Liver (tissue), 9 donors: ENCODE measurements around the gene DZIP3. TPM values are rescaled to one million over a fixed set of nuclear protein-coding genes. Genes with fewer than 3 reads are reported as not detected.

ENCODE experiments used
- DNase-seq: peaks from one replicate; pipeline ENCODE4 v3.0.0-alpha.2; 2017; ENCODE audit warnings: low spot score
- H3K27ac ChIP-seq, 2 donors: one replicate each; pipeline ENCODE4 v1.7.0; 2013; ENCODE audit warnings: inconsistent platforms in 2 of 2, low read length in 2 of 2, control low read depth in 1 of 2, low read depth in 1 of 2, mild to moderate bottlenecking in 1 of 2
- H3K27me3 ChIP-seq, 4 donors: one replicate each; pipeline versions ENCODE4 v1.6.1 to v1.7.0; 2013; ENCODE audit warnings: low read length in 3 of 4, inconsistent platforms in 1 of 4, mild to moderate bottlenecking in 1 of 4, moderate library complexity in 1 of 4; ENCODE audit not compliant: control insufficient read depth in 4 of 4, insufficient read depth in 4 of 4
- H3K36me3 ChIP-seq, 4 donors: one replicate each; pipeline versions ENCODE4 v1.6.1 to v1.7.0; 2013; ENCODE audit warnings: low read length in 3 of 4, mild to moderate bottlenecking in 3 of 4, low read depth in 1 of 4, moderate library complexity in 1 of 4; ENCODE audit not compliant: control insufficient read depth in 4 of 4, insufficient read depth in 3 of 4
- H3K4me1 ChIP-seq, 4 donors: one replicate each; pipeline versions ENCODE4 v1.6.1 to v1.7.0; 2013; ENCODE audit warnings: low read length in 3 of 4, mild to moderate bottlenecking in 3 of 4, moderate library complexity in 1 of 4; ENCODE audit not compliant: control insufficient read depth in 4 of 4, insufficient read depth in 4 of 4
- H3K4me3 ChIP-seq, 3 donors: one replicate each; pipeline versions ENCODE4 v1.6.1 to v1.7.0; 2013; ENCODE audit warnings: low read length in 3 of 3, control low read depth in 1 of 3, low read depth in 1 of 3, mild to moderate bottlenecking in 1 of 3
- H3K9ac ChIP-seq, 2 donors: one replicate each; pipeline ENCODE4 v1.7.0; 2013; ENCODE audit warnings: low read length in 2 of 2, mild to moderate bottlenecking in 2 of 2, moderate library complexity in 2 of 2, control low read depth in 1 of 2, low read depth in 1 of 2
- H3K9me3 ChIP-seq, 4 donors: one replicate each; pipeline versions ENCODE4 v1.6.1 to v1.7.0; 2013; ENCODE audit warnings: low read length in 3 of 4; ENCODE audit not compliant: control insufficient read depth in 4 of 4
- ATF3 ChIP-seq: IDR thresholded peaks from 2 replicates; pipeline ENCODE4 v1.6.1; 2016; ENCODE audit warnings: antibody characterized with exemption
- EGR1 ChIP-seq, 2 donors: IDR thresholded peaks; 2 replicates each; pipeline ENCODE4 v1.6.1; 2016 to 2018; ENCODE audit warnings: antibody characterized with exemption in 2 of 2, low read depth in 2 of 2
- FOXA1 ChIP-seq: IDR thresholded peaks from 2 replicates; pipeline ENCODE4 v1.6.1; 2016; ENCODE audit warnings: antibody characterized with exemption
- FOXA2 ChIP-seq: IDR thresholded peaks from 2 replicates; pipeline ENCODE4 v1.6.1; 2016; ENCODE audit warnings: antibody characterized with exemption
- GABPA ChIP-seq, 2 donors: IDR thresholded peaks in 1 of 2; conservative IDR thresholded peaks in 1 of 2; 2 replicates each; pipeline ENCODE4 v1.6.1; 2016; ENCODE audit warnings: antibody characterized with exemption in 2 of 2, mild to moderate bottlenecking in 1 of 2, moderate library complexity in 1 of 2
- HNF4A ChIP-seq, 2 donors: conservative IDR thresholded peaks; 2 replicates each; pipeline ENCODE4 v1.6.1; 2016; ENCODE audit warnings: antibody characterized with exemption in 2 of 2, mild to moderate bottlenecking in 2 of 2
- HNF4G ChIP-seq: IDR thresholded peaks from 2 replicates; pipeline ENCODE4 v1.6.1; 2016; ENCODE audit warnings: antibody characterized with exemption
- JUND ChIP-seq, 2 donors: IDR thresholded peaks; 2 replicates each; pipeline ENCODE4 v1.6.1; 2016; ENCODE audit warnings: antibody characterized with exemption in 2 of 2
- MAX ChIP-seq: IDR thresholded peaks from 2 replicates; pipeline ENCODE4 v1.6.1; 2016; ENCODE audit warnings: antibody characterized with exemption
- NR2F2 ChIP-seq: IDR thresholded peaks from 2 replicates; pipeline ENCODE4 v1.6.1; 2016; ENCODE audit warnings: antibody characterized with exemption
- RAD21 ChIP-seq, 2 donors: IDR thresholded peaks; 2 replicates each; pipeline ENCODE4 v1.6.1; 2016; ENCODE audit warnings: antibody characterized with exemption in 2 of 2, mild to moderate bottlenecking in 2 of 2
- REST ChIP-seq: IDR thresholded peaks from 2 replicates; pipeline ENCODE4 v1.6.1; 2016; ENCODE audit warnings: antibody characterized with exemption, mild to moderate bottlenecking
- RXRA ChIP-seq, 2 donors: IDR thresholded peaks; 2 replicates each; pipeline ENCODE4 v1.6.1; 2017 to 2018; ENCODE audit warnings: antibody characterized with exemption in 2 of 2, mild to moderate bottlenecking in 1 of 2
- SP1 ChIP-seq: IDR thresholded peaks from 2 replicates; pipeline ENCODE4 v1.6.1; 2018; ENCODE audit warnings: antibody characterized with exemption, mild to moderate bottlenecking
- TAF1 ChIP-seq: conservative IDR thresholded peaks from 2 replicates; pipeline ENCODE4 v1.6.1; 2016; ENCODE audit warnings: antibody characterized with exemption, mild to moderate bottlenecking
- YY1 ChIP-seq: IDR thresholded peaks from 2 replicates; pipeline ENCODE4 v1.6.1; 2016; ENCODE audit warnings: antibody characterized with exemption, mild to moderate bottlenecking
- WGBS: extraction: QIAGEN DNeasy Blood & Tissue Kit; methylation state at CpG from one replicate; pipeline ENCODE4 v1.1.7; 2013; 5-methylcytosine and 5-hydroxymethylcytosine counted together
- polyA plus RNA-seq, 2 donors: library from polyadenylated mRNA; stranded (reverse) in 1 of 2; unstranded in 1 of 2; fragments of 200-250 nt in 1 of 2; fragments of >200 nt in 1 of 2; fragmentation: Nextera tagmentation in 1 of 2; extraction: Ambion mirVana in 1 of 2; gene quantifications; one replicate each; pipeline versions ENCODE4 v1.2.1 to v1.2.3, GENCODE V29; 2013 to 2015
- total RNA-seq, 2 donors: library from RNA; depleted of rRNA; stranded (reverse); fragments of >200 nt; gene quantifications; one replicate each; pipeline ENCODE4 v1.2.3, GENCODE V29; 2014
- TF ChIP-seq, protein P1 (sequence below): fragments of 150-350 bp; IDR thresholded peaks from 2 replicates; pipeline ENCODE4 v1.5.1; 2017; ENCODE audit warnings: improper control_type of control experiment, low read depth, low read length; ENCODE audit not compliant: missing input control
- donor health status: healthy.
- donor health status: healthy.
- donor health status: healthy.
- donor health status: healthy.
- donor health status: healthy.

The DZIP3 gene
- total and polyA plus RNA-seq, 4 donors: 1.0 to 13.9 (median 2.7) TPM

DNA sequence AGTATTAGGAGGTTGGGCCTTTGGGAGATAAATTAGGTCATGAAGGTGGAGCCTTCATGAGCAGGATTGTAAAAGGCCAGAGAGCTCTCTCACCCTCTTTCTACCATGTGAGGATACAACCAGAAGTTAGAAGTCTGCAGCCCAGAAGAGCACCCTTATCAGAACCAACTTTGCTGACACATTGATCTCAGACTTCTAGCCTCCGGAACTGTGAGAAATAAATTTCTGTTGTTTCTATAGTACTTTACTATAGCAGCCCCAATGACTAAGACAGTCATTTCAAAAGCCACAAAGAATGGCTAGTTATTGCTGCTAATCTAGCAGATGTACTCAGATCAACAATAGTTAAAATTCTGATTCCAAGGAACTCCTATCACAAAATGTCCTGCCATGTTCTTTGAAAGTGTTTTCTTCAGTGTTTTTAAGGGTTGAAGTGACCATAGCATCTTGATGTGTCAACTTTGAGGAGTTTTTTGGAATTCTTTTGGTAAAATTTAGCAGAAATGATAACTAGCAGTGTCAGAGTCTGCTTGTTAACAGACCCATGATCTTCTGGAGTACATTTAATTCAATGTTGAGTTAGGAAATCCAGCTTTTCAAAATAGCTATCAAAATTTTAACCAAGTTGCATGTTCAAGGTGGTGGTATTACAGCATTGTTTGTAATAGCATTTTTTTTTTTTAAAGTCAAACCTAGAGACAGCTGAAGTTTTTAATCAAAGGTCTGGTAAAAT is 10.3 kb downstream of the DZIP3 start:
- no peak for TF ChIP-seq YY1
- TF ChIP-seq HNF4G: no peak
- Histone ChIP-seq H3K27me3 (no peaks in the 10 kb centered on the region), H3K4me3 (no peak overlapping the region), H3K36me3 (no peaks in the 10 kb centered on the region), H3K9ac (no peak overlapping the region), H3K27ac (no peak overlapping the region), H3K4me1 (peaks cover 0 to 2% (median 0%) of the 10 kb centered on the region in 4 donors), H3K9me3 (no peaks in the 10 kb centered on the region)
- DNase-seq: no peak
- 93% methylated on average over 1 of the region's 1 CpG for WGBS

DNA sequence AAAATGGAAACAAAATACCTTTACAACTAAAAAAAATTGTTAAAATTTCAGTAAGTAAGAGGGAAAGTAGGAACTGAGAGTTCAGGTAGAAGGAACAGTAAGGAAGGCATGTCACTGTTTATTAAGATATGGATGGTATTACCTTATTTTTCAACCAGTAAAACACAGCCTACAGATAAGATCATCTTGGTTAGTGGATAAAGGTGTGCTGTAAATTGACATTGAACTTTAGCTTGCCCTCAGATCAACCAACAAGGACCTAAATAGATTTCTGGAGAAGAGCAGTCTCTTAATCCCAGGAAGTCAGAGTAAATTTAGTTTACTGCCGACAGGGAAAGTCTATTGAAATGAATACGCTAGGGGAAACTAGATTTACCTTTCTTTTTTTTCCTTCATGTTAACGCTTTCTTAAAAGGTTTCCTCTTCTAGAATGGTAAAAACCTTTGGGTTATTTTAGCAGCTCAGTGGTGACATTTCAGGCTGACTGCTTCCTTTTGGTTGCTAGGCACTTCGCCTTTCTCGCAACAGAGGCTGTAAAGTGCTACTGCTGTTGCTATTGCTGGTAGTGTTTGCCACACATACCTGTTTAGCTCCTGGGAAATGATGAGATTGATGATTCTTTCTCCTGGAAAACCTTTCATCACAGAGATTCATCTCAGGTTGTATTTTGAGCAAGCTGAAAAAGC is 12.9 kb downstream of the DZIP3 start:
- DNase-seq: no peak
- H3K4me3 ChIP-seq: no peak overlapping the region
- no peaks in the 10 kb centered on the region for H3K27me3 ChIP-seq
- H3K9ac ChIP-seq: no peak overlapping the region
- TF ChIP-seq YY1 (no peak), ATF3 (no peak), SP1 (no peak), MAX (no peak), FOXA2 (no peak), JUND (IDR thresholded peaks at IDR 0.05) (no peak), HNF4G (no peak), GABPA (IDR thresholded peaks at IDR 0.05 in 1 of 2, conservative IDR thresholded peaks at IDR 0.05 in 1 of 2) (no peak), REST (no peak), HNF4A (conservative IDR thresholded peaks at IDR 0.05) (no peak), FOXA1 (no peak), RXRA (IDR thresholded peaks at IDR 0.05) (no peak), TAF1 (no peak), EGR1 (IDR thresholded peaks at IDR 0.05; ENCODE audit: low read depth in 2 of 2) (no peak), RAD21 (IDR thresholded peaks at IDR 0.05) (no peak), NR2F2 (no peak)
- TF ChIP-seq, protein P1, sequence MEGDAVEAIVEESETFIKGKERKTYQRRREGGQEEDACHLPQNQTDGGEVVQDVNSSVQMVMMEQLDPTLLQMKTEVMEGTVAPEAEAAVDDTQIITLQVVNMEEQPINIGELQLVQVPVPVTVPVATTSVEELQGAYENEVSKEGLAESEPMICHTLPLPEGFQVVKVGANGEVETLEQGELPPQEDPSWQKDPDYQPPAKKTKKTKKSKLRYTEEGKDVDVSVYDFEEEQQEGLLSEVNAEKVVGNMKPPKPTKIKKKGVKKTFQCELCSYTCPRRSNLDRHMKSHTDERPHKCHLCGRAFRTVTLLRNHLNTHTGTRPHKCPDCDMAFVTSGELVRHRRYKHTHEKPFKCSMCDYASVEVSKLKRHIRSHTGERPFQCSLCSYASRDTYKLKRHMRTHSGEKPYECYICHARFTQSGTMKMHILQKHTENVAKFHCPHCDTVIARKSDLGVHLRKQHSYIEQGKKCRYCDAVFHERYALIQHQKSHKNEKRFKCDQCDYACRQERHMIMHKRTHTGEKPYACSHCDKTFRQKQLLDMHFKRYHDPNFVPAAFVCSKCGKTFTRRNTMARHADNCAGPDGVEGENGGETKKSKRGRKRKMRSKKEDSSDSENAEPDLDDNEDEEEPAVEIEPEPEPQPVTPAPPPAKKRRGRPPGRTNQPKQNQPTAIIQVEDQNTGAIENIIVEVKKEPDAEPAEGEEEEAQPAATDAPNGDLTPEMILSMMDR: no peak
- no peaks in the 10 kb centered on the region for H3K9me3 ChIP-seq
- 87% methylated on average over 5 of the region's 5 CpGs for WGBS
- H3K27ac ChIP-seq: no peak overlapping the region
- H3K36me3 ChIP-seq: no peaks in the 10 kb centered on the region
- H3K4me1 ChIP-seq: peaks cover 0 to 2% (median 0%) of the 10 kb centered on the region in 4 donors
